ENCODE measurements around the gene LMTK3.
"Not testable (repeated sequence)": the region's sequence is repeated elsewhere in the genome, so short reads cannot be mapped to it uniquely, and the experiment has no call there.

LMTK3 gene

DNA sequence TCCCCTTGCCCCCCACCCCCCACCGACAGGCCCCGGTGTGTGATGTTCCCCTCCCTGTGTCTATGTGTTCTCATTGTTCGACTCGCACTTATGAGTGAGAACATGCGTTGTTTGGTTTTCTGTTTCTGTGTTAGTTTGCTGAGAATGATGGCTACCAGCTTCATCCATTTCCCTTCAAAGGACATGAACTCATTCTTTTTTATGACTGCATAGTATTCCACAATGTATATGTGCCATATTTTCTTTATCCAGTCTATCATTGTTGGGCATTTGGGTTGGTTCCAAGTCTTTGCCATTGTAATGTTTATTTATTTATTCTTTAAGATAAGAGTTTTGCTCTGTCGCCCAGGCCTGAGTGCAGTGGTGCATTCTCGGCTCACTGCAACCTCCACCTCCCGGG is 26.4 kb upstream of the LMTK3 start:
- DNase-seq = not testable (repeated sequence)

DNA sequence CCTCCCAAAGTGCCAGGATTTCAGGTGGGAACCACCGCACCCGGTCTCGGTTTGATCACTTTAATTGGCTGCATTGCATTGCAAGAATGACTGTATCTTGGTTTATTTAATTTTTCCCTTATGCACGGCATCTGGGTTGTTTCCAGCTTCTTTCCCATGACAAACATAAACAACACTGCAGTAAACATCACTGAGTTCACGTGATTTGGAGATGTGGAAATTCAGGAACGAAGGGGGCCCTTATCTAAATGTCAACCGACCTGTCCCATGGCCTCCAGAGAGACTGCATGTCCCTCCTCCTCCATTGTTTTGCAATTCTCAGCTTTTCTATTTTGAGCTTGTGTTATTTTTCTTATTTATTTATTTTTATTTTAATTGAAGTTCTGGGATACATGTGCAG is 25.9 kb upstream of the LMTK3 start:
- DNase-seq = no peak

DNA sequence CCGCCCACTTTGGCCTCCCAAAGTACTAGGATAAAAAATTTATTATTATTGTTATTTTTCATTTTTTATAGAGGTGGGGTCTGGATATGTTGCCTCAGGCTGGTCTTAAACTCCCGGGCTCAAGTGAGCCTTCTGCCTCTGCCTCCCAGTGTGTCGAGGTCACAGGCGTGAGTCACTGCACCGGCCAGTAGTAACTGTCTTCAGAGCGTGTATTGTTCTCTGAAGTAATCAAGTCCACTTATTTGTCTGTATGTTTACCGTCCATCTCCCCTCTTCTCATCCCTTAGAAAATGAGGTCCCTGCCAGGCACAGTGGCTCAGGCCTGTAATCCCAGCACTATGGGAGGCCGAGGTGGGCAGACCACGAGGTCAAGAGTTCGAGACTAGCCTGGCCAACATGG is 22.1 kb upstream of the LMTK3 start:
- no peak for DNase-seq

DNA sequence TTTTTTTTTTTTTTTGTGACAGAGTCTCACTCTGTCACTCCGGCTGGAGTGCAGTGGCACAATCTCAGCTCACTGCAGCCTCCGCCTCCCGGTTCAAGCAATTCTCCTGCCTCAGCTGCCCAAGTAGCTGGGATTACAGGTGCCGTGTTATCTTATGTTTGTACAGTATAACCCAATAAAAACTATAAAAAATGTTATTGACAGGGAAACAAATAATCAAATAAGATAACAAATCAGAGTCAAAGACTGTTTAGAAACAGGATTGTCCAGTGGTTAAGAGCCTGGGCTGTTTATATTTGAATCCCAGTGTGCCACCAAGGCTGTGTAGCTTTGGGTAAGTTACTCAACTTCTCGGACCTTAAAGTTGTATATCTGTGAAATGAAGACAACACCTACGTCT is 19.1 kb upstream of the LMTK3 start:
- no peak for DNase-seq

DNA sequence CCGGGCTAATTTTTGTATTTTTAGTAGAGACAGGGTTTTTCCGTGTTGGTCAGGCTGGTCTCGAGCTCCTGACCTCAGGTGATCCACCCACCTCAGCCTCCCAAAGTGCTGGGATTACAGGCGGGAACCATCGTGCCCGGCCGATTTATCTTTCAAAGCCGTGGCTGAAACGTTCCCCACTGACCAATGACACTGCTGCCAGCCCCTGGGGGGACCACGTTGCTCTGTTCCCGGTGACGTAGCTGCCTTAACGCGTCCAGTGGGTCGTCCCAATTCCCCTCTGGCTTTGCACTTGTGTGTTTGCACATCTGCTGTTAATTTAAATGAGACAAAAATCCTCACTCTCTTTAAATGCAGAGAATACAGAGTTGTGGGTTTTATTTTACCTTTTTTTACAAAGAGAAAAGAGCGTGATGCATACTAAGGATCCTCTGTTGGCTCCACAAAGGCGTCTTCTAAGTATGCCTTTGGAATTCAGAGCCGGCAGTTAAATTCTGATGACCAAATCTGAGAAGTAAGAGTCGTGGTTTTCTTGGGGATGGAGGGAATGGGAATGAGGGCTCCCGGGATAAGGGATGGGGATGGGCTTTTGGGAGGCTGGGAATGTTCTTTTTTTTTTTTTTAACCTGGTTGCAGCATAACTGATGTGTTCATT is 18.6 kb upstream of the LMTK3 start:
- no peak for DNase-seq

DNA sequence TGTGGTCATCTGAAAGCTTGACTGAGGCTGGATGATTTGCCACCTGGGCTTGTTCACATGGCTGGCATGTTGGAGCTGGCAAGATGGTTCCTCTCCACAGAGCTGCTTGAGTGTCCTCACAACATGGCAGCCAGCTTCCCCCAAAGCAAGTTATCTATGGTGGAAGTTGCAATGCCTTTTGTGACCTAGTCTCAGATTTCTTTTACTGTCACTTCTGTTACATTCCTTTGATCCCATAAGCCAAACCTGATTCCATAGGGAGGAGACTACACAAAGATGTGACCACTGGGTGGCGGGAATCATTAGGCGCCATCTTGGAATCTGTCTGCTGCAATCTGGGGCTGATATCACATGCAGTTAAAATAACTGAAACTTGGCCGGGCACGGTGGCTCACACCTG is 17.5 kb upstream of the LMTK3 start:
- no peak for DNase-seq

DNA sequence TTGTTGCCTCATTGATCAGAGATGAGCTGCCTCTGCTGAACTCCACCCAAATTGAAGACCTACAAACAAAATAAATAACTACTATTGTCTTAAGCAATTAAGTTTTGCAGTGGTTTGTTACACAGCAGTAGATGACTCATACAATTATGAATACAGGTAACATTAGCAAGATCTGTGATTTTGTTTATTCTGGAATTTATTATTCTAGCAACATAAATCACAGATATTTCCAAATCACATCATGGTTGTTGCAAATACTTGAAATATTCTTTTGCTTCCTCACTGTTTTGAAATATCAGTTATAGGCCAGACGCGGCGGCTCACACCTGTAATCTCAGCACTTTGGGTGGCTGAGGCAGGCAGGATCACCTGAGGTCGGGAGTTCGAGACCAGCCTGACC is 13.1 kb upstream of the LMTK3 start:
- DNase-seq = no peak

DNA sequence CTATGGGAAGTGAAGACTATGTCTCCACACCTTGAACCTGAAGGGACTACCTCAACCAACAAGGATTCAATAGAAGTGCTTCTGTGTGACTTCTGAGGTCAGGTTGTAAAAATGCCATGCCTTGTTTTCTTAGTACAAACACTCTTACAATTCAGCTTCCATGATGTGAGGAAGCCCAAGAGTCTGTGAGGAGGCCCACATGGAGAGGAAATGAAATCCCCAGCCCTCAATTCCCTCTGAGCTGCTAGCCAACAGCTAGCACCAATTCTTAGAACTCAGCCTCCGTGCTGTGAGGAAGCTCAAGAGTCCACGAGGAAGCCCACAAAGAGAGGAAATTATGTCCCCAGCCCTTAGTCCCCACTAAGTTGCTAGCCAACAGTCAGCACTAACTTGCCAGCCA is 12.6 kb upstream of the LMTK3 start:
- no peak for DNase-seq

DNA sequence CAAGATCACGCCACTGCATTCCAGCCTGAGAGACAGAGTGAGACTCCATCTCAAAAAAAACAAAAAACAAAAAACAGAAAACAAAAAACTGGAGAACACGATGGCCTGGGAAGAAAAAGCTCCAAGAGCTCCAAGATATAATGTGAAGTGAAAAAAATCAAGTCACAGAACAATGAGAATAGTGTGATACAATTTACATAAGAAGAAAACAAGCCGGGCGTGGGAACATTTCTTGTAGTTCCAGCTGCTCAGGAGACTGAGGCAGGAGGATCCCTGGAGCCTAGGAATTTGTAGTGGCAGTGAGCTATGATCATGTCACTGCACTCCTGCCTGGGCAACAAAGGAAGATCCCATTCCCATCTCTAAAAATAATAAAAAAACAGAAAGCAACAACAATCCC is 8.5 kb upstream of the LMTK3 start:
- no peak for DNase-seq

DNA sequence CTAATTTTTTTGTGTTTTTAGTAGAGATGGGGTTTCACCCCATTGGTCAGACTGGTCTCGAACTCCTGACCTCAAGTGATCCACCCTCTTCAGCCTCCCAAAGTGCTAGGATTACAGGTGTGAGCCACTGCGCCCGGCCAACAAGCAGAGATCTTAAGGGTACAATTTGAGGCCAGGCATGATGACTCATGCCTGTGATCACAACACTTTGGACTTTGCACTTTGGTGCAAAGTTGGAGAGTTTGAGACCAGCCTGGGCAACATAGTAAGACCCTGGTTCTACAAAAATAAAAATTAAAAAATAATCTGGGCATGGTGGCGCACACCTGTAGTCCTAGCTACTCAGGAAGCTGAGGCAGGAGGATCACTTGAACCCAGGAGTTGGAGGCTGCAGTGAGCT is 7.8 kb upstream of the LMTK3 start:
- not testable (repeated sequence) for DNase-seq

DNA sequence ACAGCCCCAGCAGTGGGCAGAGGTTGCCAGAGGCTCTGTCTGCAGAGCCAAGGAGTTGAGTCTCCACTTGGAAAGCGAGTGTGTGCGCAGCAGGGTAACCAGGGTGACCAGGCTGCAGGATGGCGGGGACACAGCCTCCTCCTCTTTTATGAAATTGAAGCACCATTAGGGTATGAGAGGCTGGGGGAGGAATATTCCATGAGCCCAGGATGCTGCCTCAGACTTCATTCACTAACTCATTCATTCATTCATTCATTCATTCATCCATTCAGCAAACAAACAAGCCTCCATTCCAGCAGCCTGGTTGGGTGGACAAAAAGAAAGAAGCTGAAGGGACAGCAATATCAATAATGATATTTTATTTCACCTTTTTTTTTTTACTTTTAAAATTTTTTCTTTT is 6.6 kb upstream of the LMTK3 start:
- DNase-seq = no peak

DNA sequence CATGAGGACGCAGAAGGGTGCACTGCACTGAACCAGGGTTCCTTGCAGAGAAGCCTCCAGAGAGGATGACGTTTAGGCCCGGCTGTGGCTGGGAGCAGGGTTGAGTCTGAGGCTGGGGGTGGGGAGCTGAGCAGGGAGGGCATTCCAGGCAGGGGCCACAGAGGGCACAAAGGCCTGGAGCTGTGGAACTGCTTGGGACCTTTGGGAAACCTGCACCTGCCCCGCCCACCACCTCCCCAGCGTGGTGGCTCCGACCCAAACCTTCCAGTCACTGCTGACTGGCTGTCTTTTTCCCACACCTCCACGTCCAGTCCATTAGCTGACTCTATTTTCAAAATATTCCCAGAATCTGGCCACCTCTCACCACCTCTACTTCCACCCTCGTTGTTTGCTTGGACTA is 4.9 kb upstream of the LMTK3 start:
- DNase-seq = no peak

DNA sequence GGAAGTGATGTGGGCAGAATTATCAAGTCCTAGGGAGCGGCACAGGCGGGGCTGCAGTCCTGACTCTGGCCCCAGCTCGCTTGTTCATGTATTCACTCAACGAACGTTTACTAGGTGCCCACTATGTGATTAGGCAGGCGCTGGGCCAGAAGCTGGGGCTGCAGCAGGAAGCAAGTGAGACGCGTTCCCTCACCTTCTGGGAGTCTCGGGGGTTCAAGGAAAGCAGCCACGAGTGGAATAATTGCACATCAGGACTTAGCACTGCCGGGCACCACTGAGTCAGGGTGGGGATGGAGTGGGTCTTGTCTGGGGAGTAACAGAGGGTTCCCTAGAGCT is 2.5 kb upstream of the LMTK3 start:
- DNase-seq = no peak

DNA sequence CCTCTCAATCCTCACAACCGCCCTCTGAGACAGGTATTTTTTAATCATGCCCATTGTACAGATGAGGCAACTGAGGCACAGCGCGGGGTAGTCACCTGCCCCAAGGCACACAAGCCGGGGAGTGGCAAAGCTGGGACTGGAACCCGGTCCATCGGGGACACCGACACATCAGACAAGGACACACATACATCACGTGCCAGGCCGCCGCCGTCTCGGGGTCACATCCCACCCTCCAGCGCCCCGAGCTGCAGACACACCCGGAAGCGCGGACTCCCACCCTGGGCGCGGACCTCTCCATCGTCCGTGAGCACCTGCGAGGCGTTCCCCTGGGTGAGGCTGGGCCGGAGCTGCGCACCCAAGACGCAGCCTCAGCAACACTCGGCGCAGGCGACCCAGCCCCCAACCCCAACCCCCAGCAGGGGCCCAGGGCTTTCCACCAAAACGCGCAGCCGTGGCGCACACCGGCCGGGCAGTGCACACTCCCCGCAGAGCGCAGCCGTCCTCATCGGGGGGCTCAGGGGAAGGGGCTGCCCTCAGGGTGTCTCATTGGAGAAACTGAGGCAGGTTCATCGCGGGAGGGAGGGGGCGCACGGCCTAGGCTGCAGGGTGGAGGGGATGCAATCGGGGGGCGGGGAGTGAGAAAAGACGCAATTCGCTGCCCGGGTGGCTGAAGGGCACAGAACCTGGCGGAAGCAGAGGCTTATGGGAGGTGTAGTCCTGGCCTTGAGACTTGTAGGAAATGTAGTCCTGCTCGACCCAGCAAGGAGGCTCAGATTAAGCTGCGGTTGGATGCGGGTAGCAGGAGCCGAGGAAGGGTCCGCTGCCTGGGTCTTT is 1.9 kb upstream of the LMTK3 start:
- DNase-seq = peak; percentile 51

DNA sequence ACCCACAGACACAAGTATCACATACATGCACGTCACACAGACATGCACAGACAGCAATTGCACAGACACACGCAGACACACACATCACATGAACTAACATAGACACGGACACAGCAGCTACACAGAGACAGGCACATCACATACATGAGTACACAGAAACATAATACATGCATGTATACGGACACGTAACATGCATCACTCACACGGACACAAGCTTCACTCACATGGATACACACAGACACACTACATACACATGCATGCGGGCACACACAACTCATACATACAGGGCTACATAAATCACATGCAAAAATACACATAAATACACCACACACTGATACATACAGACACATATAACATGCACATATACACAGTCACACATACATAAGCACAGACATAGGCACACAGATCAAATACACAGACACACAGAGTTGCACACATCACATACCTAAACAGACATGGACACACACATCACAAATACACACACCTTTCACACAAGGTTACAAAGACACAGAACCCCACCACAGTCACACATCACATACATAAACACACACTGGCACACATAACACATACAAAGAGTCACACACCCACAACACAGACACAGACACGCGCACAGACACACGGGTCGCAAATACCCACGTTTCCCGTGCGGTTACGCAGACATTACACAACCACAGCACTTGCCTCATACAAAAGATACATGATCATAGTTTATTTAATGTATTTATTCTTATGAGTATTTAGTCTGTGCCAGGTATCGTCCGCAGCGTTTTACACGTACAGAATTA is 1.1 kb upstream of the LMTK3 start:
- peak; percentile 26 for DNase-seq

DNA sequence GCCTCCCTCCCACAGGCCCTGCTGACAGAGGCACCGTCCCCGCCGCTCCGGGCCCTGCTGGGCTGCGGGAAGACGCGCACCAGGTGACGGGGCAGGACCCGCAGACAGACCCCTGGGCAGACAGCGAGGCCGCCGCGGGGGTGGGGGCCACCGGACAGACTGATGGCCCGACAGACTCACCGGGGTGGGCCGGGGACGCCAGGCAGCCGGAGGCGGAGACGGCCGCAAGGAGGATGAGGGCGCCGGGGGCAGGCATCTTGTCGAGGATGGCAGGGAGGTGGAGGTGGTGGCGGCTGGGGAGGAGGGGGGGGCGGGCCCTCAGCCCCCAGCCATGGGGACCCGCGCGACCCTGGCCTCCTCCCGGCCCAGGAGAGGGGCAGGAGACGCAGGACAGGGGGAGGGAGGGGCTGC is 309 bp downstream of the LMTK3 start:
- no peak for DNase-seq

DNA sequence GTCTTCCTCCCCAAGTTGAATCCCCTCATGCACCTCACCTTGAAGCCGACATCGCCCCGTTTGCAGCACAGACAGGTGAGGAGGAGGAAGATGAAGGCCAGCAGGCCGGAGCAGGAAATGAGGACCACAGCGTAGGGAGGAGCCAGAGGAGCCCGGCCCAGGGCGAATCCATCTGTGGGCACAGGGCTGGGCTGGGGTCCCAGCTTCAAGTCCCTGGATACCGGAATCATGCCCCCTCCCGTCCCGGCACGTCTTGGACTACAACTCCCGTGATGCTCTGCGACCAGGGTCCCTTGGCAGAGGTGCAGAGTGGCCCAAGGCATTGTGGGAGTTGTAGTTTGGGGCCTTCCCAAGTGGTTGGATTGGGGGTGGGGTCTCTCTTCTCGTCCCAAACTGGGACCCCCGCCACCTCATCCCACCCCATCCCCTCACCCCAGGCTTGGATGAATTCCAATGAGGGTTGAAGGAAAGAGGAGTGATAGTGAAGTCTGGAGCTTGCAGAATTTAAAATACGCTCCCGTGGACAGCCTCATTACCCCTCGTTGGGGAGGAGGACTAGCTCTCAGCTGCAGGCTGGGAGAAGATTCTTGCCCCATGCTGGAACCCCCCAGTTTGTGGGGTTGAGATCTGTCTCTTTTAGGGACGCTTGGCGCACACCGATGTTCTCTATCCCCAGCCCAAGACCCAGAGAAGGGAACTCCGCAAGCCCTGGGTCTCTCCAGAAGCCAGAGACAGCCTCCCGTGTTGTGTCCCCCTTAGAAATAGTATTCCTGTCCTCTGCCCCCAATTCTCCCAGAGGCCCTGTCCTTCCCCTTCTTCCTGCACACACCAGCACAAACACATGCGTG is 990 bp downstream of the LMTK3 start:
- peak; percentile 54 for DNase-seq

DNA sequence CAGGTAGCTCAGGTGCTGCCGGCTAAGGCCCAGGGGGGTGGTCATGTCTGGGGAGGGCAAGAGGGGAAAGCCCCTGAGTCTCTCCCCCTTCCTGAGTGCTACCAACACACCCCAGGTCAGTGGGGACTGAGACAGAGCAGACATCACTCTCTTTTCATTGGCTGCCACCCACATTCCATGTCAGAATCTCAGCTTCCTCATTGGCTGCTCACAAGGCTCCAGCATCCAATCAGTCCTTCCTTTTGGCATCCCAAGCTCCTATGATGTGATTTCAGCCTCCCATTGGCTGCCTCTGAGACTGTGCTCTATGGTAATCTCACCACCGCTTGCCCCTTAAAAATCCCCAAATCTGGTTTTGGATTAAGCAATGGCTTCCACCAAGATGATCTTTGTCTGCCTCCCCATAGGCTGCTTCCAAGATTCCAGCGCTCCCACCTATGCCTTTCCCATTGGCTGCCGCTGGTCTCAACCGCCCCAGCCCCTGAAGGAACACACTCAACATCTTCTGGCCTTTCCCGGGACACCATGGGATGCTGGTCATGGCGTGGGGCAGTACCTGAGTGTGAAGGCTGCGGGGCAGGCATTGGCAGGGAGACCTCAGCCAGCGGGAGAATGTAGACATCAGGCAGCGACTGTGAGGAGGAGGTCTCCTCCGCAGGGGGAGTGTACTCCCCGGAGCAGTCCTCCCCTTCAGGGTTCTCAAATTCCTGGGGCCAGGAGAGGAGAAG is 2.0 kb downstream of the LMTK3 start:
- DNase-seq = no peak

DNA sequence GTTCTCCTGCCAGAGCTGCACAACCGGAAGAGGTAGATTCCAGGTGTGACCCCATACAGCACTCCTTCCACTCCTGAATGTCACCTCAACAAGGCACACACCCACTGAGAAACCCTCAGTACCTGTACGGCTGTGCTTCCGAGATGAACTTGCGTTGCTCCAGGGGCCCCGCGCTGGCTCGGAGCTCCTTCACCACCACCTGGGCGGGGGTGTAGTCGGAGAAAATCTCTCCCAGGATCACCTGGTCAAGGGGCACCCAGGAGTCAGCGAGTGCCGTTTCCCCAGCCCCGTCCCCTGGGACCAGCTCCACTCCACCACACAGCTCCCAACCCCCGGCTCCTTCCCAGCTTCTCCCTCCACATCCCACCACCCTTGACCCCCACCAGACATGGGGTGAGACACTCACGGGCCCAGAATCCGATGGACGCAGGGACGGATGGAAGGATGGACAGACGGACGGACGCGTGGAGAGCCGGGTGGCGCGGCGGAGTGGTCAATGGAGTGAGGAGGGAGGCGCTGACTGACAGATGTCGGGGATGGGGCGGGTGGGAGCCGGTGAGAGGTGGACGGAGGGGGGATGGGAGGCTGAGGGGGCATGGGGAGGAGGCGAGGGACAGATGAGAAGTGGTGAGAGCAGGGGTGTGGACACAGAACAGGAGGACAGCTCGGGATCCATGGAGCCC is 2.8 kb downstream of the LMTK3 start:
- no peak for DNase-seq

DNA sequence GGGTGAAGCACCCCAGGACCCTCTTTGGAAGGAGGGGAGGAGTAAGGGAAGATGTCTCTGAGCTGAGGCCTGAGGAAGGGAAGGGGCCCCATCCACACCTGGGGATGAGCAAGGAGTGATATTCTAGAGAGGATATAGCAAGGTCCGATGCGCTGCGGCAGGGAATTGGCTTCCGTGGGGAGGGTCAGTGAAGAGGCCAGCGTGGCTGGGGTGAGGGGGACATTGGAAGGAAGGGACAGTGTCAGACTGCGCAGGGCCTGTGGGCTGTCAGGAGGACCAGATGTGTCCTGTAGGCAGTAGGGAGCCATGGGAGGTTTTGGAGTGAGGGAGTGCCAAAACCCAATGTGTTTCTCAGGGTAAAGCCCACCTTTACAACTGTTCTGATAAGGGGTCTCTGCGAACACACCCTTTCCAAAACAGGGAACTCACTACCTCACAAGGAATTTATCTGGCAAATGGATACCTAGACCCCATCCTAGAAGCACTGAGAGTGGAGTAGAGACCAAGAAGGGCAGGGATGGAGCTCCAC is 3.7 kb downstream of the LMTK3 start:
- DNase-seq = no peak

DNA sequence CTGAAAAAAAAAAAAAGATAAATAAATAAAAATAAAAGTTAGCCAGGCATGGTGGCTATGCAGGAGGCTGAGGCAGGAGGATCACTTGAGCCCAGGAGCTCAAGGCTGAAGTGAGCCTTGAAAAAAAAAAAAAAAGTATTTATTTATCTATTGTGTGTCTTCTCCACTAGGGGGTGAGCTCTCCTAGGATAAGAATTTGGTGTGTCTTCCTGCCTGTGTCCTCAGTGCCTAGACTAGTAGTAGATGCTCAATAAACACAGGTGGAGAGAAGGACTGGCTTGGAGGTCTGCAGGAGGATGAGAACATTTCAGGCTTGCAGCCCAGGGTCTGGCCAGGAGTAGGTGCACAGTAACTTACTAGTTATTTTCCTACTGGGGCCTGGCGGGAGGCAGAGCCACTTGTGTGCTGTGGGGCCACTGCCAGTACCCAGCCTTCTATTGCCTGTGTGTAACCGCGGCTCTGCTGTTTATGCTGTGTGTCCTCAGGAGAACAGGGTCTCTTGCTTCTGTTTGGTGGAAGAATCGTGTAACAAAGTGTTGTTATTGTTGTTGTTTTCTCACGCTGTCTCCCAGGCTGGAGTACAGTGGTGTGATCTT is 5.4 kb downstream of the LMTK3 start:
- peak; percentile 67 for DNase-seq
